HT1080 (cell line): Measurements from ENCODE around the gene DET1. TPM values are rescaled to one million over a fixed set of nuclear protein-coding genes. Genes with fewer than 3 reads are reported as not detected.
"Not testable (repeated sequence)": the region's sequence is repeated elsewhere in the genome, so short reads cannot be mapped to it uniquely, and the experiment has no call there.

Source experiments
- DNase-seq: peaks from one replicate; pipeline ENCODE4 v3.0.0-alpha.2; 2015; ENCODE audit warnings: low read depth
- total RNA-seq: library from RNA; depleted of rRNA; stranded (reverse); fragments of >200 nt; shearing (Covaris generic); gene quantifications from 2 replicates; pipeline ENCODE4 v1.2.3, GENCODE V29; 2014

The DET1 gene
- total RNA-seq, 1 experiment from 2014 or later = 7.3 TPM

- DNase-seq = not testable (repeated sequence)
Measured at GRCh38 chr15:88541111-88541510, 5.4 kb downstream of the DET1 start.

- not testable (repeated sequence) for DNase-seq
Measured at GRCh38 chr15:88540350-88540749, 6.1 kb downstream of the DET1 start.

- DNase-seq = no peak
Measured at GRCh38 chr15:88539441-88539840, 7.0 kb downstream of the DET1 start.

GRCh38 chr15:88538972-88539371 is 7.5 kb downstream of the DET1 start:
- DNase-seq = no peak

GRCh38 chr15:88537591-88538317 is 8.7 kb downstream of the DET1 start:
- no peak for DNase-seq

- no peak for DNase-seq
Measured at GRCh38 chr15:88535607-88536313, 10.7 kb downstream of the DET1 start.

GRCh38 chr15:88535100-88535499 is 11.4 kb downstream of the DET1 start:
- DNase-seq = peak; percentile 16

- DNase-seq = no peak
Measured at GRCh38 chr15:88533376-88533775, 13.1 kb downstream of the DET1 start.

- no peak for DNase-seq
Measured at GRCh38 chr15:88529021-88529630, 17.4 kb downstream of the DET1 start.

- DNase-seq = no peak
Measured at GRCh38 chr15:88526247-88526879, 20.1 kb downstream of the DET1 start.

- no peak for DNase-seq
Measured at GRCh38 chr15:88525418-88525817, 21.1 kb downstream of the DET1 start.

- DNase-seq = not testable (repeated sequence)
Measured at GRCh38 chr15:88524094-88524493, 22.4 kb downstream of the DET1 start.

- no peak for DNase-seq
Measured at GRCh38 chr15:88518903-88519302, 27.6 kb downstream of the DET1 start.

GRCh38 chr15:88513195-88513594 is 33.3 kb downstream of the DET1 start:
- DNase-seq = no peak

- DNase-seq = no peak
Measured at GRCh38 chr15:88512601-88513000, 33.9 kb downstream of the DET1 start.

GRCh38 chr15:88512078-88512477 is 34.4 kb downstream of the DET1 start:
- no peak for DNase-seq

- no peak for DNase-seq
Measured at GRCh38 chr15:88511161-88511560, 35.3 kb downstream of the DET1 start.

- DNase-seq = no peak
Measured at GRCh38 chr15:88509964-88510363, 36.5 kb downstream of the DET1 start.

- no peak for DNase-seq
Measured at GRCh38 chr15:88509321-88509720, 37.2 kb downstream of the DET1 start.

GRCh38 chr15:88506628-88507027 is 39.9 kb downstream of the DET1 start:
- no peak for DNase-seq

- DNase-seq = no peak
Measured at GRCh38 chr15:88505721-88506120, 40.8 kb downstream of the DET1 start.

GRCh38 chr15:88504445-88504844 is 42.0 kb downstream of the DET1 start:
- DNase-seq = no peak
